Glomerular visceral epithelial cell (primary cell): ENCODE data around the gene C3orf70.
"Not testable (repeated sequence)": the region's sequence is repeated elsewhere in the genome, so short reads cannot be mapped to it uniquely, and the experiment has no call there.

Experiments used
- DNase-seq: peaks from one replicate; pipeline ENCODE4 v3.0.0-alpha.2; 2016; ENCODE audit errors: extremely low spot score

The C3orf70 gene

GRCh38 chr3:185151101-185151963 is 1.5 kb downstream of the C3orf70 start:
- DNase-seq, result no peak

- no peak for DNase-seq
Measured at GRCh38 chr3:185150561-185150960, 2.3 kb downstream of the C3orf70 start.

GRCh38 chr3:185149591-185149990 is 3.3 kb downstream of the C3orf70 start:
- no peak for DNase-seq

GRCh38 chr3:185145511-185145910 is 7.3 kb downstream of the C3orf70 start:
- no peak for DNase-seq

DNA sequence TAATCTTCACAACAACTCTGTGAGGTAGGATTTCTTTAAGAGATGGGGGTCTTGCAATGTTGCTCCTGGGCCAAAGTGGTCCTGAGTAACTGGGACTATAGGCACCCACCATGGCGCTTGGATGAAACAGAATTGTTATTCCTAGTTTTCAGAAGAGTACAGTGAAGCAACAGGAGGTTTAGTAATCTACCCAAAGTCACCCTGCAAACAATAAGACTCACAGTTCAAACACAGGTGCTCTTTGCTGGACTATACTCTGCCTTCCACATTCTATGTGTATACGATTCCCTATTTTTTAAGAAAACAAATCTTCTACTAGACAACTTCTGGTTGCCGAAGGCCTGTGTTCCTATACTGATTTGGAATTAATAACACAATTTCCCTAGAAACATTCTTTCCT is 8.1 kb downstream of the C3orf70 start:
- no peak for DNase-seq

DNA sequence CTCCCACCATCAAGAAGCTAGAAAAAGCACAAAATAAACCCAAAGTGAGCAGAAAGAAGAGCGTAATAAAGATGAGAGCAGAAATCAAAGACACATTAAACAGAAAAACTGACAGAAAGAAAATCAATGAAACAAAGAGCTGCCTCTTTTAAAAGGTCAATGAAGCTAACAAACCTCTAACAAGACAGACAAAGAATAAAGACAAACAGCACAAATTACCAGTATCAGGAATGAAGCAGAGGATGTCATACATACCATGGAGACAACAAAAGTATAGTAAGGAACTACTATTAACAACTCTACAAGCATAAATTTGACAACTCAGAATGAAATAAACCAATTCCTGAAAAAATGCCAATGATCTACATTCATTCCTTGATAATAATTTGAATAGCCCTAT is 15.0 kb downstream of the C3orf70 start:
- DNase-seq, result no peak

DNA sequence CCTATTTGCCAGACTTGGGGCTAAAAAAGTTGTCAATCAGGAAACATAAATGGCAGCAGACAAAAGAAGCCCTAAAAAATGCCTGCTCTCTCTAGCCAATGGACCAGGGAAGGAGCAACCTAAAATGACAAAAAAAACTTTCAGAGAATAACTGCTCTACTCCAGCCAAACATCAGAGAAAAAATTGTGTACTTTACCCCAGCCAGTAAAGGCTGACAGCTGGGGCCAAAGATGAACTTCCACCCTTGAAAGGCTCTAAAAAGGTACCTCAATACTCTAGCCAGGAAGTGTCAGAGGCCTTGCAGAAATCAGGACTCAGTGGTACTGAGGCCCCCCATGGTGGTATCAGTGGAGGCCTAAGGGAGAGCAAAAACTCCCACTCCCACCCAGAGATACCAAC is 18.4 kb downstream of the C3orf70 start:
- no peak for DNase-seq

- DNase-seq, result no peak
Measured at GRCh38 chr3:185131602-185132256, 21.1 kb downstream of the C3orf70 start.

DNA sequence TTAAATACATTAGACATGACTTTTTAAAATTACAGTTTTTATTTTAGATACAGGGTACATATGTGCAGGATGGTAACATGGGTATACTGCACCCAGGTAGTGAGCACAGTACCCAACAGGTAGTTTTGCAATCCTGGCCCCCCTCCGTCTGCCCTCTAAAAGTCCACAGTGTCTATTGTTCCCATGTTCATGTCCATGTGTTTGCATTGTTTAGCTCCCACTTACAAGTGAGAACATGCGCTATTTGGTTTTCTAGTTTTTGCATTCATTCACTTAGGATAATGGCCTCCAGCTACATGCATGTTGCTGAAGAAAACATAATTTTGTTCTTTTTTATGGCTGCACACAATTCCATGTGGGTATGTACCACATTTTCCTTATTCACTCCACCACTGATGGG is 23.8 kb downstream of the C3orf70 start:
- DNase-seq, result no peak

GRCh38 chr3:185126201-185126600 is 26.7 kb downstream of the C3orf70 start:
- no peak for DNase-seq

GRCh38 chr3:185120126-185120525 is 32.7 kb downstream of the C3orf70 start:
- DNase-seq, result no peak

- DNase-seq, result no peak
Measured at GRCh38 chr3:185115371-185115770, 37.5 kb downstream of the C3orf70 start.

DNA sequence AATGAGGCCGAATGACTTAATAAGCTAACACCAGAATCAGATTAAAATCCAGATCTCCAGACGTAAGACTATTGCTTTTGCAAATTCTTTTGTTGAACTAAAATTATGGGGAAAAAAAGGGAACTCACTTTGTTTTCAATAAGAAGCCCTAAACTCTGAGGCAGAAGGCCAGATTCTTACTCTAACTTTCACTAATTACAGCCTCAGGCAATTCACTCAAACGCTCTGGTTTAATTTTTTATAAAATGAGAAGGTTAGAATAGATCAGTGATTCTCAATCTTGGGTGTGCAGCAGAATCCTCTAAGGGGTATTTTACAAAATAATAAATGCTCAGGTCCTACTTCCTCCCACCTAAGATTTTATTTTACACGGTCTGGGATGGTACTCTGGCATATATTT is 38.1 kb downstream of the C3orf70 start:
- no peak for DNase-seq

GRCh38 chr3:185112186-185112585 is 40.7 kb downstream of the C3orf70 start:
- DNase-seq, result no peak

GRCh38 chr3:185109012-185109411 is 43.8 kb downstream of the C3orf70 start:
- DNase-seq, result not testable (repeated sequence)

GRCh38 chr3:185106256-185106890 is 46.5 kb downstream of the C3orf70 start:
- not testable (repeated sequence) for DNase-seq

DNA sequence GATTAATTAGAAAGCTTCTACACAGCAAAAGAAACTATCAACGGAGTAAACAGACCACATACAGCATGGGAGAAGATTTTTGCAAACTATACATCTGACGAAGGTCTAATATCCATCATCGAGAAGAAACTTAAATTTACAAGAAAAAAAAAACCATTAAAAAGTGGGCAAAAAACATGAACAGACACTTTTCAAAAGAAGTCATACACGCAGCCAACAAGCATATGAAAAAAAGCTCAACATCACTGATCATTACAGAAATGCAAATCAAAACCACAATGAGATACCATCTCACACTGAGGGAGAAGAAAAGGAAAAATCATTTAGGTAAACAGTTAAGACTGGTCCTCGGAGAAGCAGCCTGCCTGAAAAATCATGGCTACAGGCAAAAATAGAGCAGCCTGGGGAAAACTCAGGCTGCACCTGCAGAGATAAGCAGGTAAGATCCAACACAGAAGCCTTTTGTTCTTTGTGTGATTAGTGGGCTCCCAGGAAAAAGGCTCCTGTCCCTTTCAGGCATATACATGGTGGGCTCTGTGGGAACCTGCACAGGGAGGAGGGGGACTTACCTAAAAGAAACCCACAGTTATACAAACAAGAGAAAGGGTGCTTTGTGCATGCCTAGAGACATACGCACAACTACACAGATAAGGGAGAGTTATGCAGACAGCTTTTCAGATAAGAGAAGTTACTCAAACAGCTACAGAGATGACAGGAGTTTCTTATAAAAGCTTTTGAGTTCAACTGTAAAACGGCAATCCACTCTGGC is 49.3 kb downstream of the C3orf70 start:
- no peak for DNase-seq

DNA sequence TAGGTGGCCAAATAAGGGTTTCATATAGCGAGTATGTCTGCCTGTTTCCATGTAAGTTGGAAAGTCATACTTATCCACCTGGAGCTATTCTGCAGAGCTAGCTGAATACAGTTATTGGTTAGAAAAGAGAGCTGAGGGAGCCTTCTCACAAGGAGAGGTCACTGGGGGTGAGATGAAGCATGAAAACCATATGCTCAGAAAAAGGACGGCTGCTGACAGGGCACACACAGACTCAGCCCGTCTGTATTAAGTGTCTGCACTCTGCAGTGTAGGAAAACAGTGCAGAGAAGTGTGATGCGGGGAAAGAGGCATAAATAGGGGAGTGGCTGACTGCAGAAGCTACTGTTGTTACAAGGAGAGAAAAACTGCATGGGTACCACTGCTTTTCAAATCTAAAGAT is 58.2 kb downstream of the C3orf70 start:
- no peak for DNase-seq

- DNase-seq, result no peak
Measured at GRCh38 chr3:185093116-185093515, 59.7 kb downstream of the C3orf70 start.

- DNase-seq, result no peak
Measured at GRCh38 chr3:185090811-185091210, 62.0 kb downstream of the C3orf70 start.

DNA sequence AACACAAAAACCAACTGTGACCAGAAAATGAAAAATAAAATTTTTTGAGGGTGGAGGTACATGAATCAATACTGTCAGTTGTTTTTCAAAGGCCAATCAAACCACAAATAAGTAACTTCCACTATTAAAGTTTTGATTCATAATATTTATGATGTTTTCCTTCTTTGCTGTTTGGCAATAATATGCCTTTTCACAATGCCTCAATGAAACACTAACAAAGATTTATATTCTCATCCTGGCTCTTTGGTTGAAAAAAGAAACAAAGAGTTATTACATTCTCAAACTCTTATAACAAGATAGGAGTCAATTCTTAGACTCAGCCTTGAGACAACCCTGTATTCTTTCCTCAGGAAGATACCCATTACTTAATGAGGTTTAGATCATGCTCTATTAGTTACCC is 63.1 kb downstream of the C3orf70 start:
- DNase-seq, result no peak

GRCh38 chr3:185089343-185089742 is 63.5 kb downstream of the C3orf70 start:
- no peak for DNase-seq
